HepG2 (cell line): ENCODE data around the gene SLC25A18. TPM values are rescaled to one million over a fixed set of nuclear protein-coding genes. Genes with fewer than 3 reads are reported as not detected.

Experiments used
- BRCA1 ChIP-seq: sonication (generic); formaldehyde crosslinking; IDR thresholded peaks from 2 replicates; pipeline ENCODE4 v1.4.0; 2020; ENCODE audit warnings: missing genetic modification reagents
- CHD4 ChIP-seq: fragments of 200-600 bp; sonication (generic); IDR thresholded peaks from 2 replicates; pipeline ENCODE4 v1.7.0; 2017; ENCODE audit warnings: mild to moderate bottlenecking, low read length, borderline replicate concordance
- FOXM1 ChIP-seq: sonication (generic); formaldehyde crosslinking; IDR thresholded peaks from 2 replicates; pipeline ENCODE4 v1.5.0; 2020; ENCODE audit warnings: missing genetic modification reagents
- NFIB ChIP-seq: sonication (generic); formaldehyde crosslinking; IDR thresholded peaks from 2 replicates; pipeline ENCODE4 v1.9.0; 2021; ENCODE audit warnings: missing genetic modification reagents, mild to moderate bottlenecking, borderline replicate concordance
- POLR2AphosphoS5 ChIP-seq: IDR thresholded peaks from 2 replicates; pipeline ENCODE4 v1.6.1; 2012; ENCODE audit warnings: low read depth, low read length
- PTBP1 ChIP-seq: fragments of 200-400 bp; formaldehyde crosslinking; IDR thresholded peaks from 2 replicates; pipeline ENCODE4 v1.6.1; 2018; ENCODE audit warnings: low read length, low read depth; ENCODE audit not compliant: poor library complexity, severe bottlenecking
- RELA ChIP-seq: sonication (generic); formaldehyde crosslinking; IDR thresholded peaks from 2 replicates; pipeline ENCODE4 v1.4.0; 2020; ENCODE audit warnings: missing genetic modification reagents
- SRSF9 ChIP-seq: fragments of 200-400 bp; formaldehyde crosslinking; IDR thresholded peaks from 2 replicates; pipeline ENCODE4 v1.6.1; 2018; ENCODE audit warnings: borderline replicate concordance, mild to moderate bottlenecking, low read depth, low read length; ENCODE audit not compliant: insufficient read depth, poor library complexity, severe bottlenecking
- TBX3 ChIP-seq: fragments of 450-650 bp; IDR thresholded peaks from 2 replicates; pipeline ENCODE4 v1.6.1; 2017; ENCODE audit warnings: antibody characterized with exemption, mild to moderate bottlenecking, inconsistent platforms, borderline replicate concordance
- ZFAT ChIP-seq: sonication (generic); formaldehyde crosslinking; conservative IDR thresholded peaks from 2 replicates; pipeline ENCODE4 v1.8.1; 2023; ENCODE audit warnings: missing genetic modification reagents, inconsistent platforms
- ZFP36 ChIP-seq: fragments of 150-350 bp; IDR thresholded peaks from 2 replicates; pipeline ENCODE4 v1.6.1; 2018; ENCODE audit warnings: borderline replicate concordance, low read length, low read depth; ENCODE audit not compliant: partially characterized antibody
- ZNF17 ChIP-seq: sonication (generic); formaldehyde crosslinking; IDR thresholded peaks from 2 replicates; pipeline ENCODE4 v1.5.0; 2020; ENCODE audit warnings: mild to moderate bottlenecking, missing genetic modification reagents
- ZNF263 ChIP-seq: sonication (generic); formaldehyde crosslinking; IDR thresholded peaks from 2 replicates; pipeline ENCODE4 v1.4.0; 2020; ENCODE audit warnings: missing genetic modification reagents
- ZNF292 ChIP-seq: sonication (generic); formaldehyde crosslinking; IDR thresholded peaks from 2 replicates; pipeline ENCODE4 v1.8.1; 2022; ENCODE audit warnings: mild to moderate bottlenecking, low read depth, missing genetic modification reagents, borderline replicate concordance
- ZNF563 ChIP-seq: sonication (generic); formaldehyde crosslinking; IDR thresholded peaks from 2 replicates; pipeline ENCODE4 v1.8.0; 2022; ENCODE audit warnings: mild to moderate bottlenecking, moderate library complexity, missing genetic modification reagents
- ZNF761 ChIP-seq: sonication (generic); formaldehyde crosslinking; conservative IDR thresholded peaks from 2 replicates; pipeline ENCODE4 v1.4.0; 2020; ENCODE audit warnings: mild to moderate bottlenecking, missing genetic modification reagents
- polyA plus RNA-seq, 8 experiments: library from polyadenylated mRNA; depleted of rRNA in 3 of 8; stranded (reverse) in 7 of 8; unstranded in 1 of 8; fragments of >200 nt; fragmentation: Illumina TruSeq in 4 of 8; extraction: Trizol in 4 of 8; gene quantifications; 2 replicates each; pipeline versions ENCODE4 v1.2.1 to v1.2.3, GENCODE V29; 2011 to 2016; ENCODE audit warnings: low read depth in 4 of 8, missing spikeins in 1 of 8, mixed read lengths in 1 of 8; ENCODE audit not compliant: insufficient read depth in 1 of 8
- total RNA-seq, 5 experiments: library from RNA; depleted of rRNA; stranded (reverse); fragments of >200 nt; fragmentation: Illumina TruSeq; extraction: Trizol; gene quantifications; 2 replicates each; pipeline ENCODE4 v1.2.3, GENCODE V29; 2016; ENCODE audit warnings: low read depth in 1 of 5
- TF ChIP-seq, protein P1 (sequence below): sonication (generic); formaldehyde crosslinking; IDR thresholded peaks from 2 replicates; pipeline ENCODE4 v1.4.0; 2020; ENCODE audit warnings: missing genetic modification reagents
- TF ChIP-seq, protein P2 (sequence below): sonication (generic); formaldehyde crosslinking; IDR thresholded peaks from 2 replicates; pipeline ENCODE4 v1.5.0; 2020; ENCODE audit warnings: mild to moderate bottlenecking, missing genetic modification reagents
- TF ChIP-seq, protein P3 (sequence below): IDR thresholded peaks from 2 replicates; pipeline ENCODE4 v1.6.1; 2012; ENCODE audit warnings: low read length, improper control_type of control experiment
- TF ChIP-seq, protein P4 (sequence below): IDR thresholded peaks from 2 replicates; pipeline ENCODE4 v1.6.1; 2016; ENCODE audit warnings: low read depth, borderline replicate concordance
- TF ChIP-seq, protein P5 (sequence below): sonication (generic); formaldehyde crosslinking; IDR thresholded peaks from 2 replicates; pipeline ENCODE4 v1.8.1; 2023; ENCODE audit warnings: missing genetic modification reagents, inconsistent platforms, borderline replicate concordance

The SLC25A18 gene
- total and polyA plus RNA-seq, 2 of the 13 experiments (the other 11 are each of a cell fraction or from before 2014, with no cell fraction given) = 0.28 to 0.75 TPM

DNA sequence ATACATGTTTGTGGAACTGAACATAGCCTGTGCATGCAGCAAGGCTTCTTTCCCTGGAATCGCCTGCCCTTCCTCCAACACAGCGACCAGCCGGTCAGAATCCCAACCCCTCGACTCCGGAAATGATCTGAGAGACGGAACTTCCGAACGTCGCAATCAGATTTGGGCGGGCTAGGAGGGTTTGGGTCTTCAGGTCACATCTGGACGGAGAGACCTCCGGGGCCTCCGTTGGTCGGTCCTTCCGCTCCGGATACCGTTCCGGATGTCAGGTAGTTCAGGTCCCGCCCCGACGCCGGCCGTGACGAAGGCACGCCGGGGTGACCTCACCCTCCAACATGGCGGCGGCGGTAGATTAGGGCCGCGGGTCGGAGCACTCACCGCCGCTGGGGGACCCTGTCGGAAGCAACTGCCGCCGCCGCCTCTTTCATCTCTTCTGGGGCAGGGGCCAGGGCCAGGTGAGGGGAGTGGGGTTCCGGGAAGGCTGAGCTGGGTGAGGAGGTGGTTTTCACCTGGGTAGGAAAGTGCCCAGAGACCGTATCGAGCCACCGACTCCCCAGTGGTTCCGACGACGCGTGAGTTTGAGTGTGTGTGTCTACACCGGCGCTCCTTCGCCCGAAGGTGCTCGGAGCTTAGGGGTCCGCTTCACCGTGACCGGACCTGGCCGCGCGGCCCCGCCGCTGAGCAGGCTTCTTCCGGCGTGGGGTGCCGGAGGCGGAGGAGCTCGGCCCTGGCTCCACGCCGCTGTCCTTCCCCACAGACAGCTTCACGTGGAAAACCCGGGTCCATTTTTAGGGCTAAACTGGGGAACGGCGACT lies 75.3 kb downstream of the SLC25A18 start, which contains the start of gene BCL2L13 (continued):
- no peak for TF ChIP-seq NFIB
- TF ChIP-seq RELA (CRISPR knock-in tag) = no peak; the same call in 1 of the 2 replicates
- TF ChIP-seq POLR2AphosphoS5 = peak; percentile 96
- no peak for TF ChIP-seq ZNF292
- no peak for TF ChIP-seq CHD4
- TF ChIP-seq, protein P1, sequence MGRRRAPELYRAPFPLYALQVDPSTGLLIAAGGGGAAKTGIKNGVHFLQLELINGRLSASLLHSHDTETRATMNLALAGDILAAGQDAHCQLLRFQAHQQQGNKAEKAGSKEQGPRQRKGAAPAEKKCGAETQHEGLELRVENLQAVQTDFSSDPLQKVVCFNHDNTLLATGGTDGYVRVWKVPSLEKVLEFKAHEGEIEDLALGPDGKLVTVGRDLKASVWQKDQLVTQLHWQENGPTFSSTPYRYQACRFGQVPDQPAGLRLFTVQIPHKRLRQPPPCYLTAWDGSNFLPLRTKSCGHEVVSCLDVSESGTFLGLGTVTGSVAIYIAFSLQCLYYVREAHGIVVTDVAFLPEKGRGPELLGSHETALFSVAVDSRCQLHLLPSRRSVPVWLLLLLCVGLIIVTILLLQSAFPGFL (CRISPR knock-in tag) = no peak
- TF ChIP-seq SRSF9 = no peak
- no peak for TF ChIP-seq TBX3
- TF ChIP-seq BRCA1 (CRISPR knock-in tag) = 0 out of 2 replicates have a peak, but pooled peaks have one; percentile 70
- TF ChIP-seq ZNF263 (CRISPR knock-in tag) = peak; percentile 76
- TF ChIP-seq ZFAT (CRISPR knock-in tag) = no peak
- TF ChIP-seq, protein P2, sequence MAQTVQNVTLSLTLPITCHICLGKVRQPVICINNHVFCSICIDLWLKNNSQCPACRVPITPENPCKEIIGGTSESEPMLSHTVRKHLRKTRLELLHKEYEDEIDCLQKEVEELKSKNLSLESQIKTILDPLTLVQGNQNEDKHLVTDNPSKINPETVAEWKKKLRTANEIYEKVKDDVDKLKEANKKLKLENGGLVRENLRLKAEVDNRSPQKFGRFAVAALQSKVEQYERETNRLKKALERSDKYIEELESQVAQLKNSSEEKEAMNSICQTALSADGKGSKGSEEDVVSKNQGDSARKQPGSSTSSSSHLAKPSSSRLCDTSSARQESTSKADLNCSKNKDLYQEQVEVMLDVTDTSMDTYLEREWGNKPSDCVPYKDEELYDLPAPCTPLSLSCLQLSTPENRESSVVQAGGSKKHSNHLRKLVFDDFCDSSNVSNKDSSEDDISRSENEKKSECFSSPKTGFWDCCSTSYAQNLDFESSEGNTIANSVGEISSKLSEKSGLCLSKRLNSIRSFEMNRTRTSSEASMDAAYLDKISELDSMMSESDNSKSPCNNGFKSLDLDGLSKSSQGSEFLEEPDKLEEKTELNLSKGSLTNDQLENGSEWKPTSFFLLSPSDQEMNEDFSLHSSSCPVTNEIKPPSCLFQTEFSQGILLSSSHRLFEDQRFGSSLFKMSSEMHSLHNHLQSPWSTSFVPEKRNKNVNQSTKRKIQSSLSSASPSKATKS (CRISPR knock-in tag) = no peak
- TF ChIP-seq PTBP1 = no peak
- TF ChIP-seq, protein P3, sequence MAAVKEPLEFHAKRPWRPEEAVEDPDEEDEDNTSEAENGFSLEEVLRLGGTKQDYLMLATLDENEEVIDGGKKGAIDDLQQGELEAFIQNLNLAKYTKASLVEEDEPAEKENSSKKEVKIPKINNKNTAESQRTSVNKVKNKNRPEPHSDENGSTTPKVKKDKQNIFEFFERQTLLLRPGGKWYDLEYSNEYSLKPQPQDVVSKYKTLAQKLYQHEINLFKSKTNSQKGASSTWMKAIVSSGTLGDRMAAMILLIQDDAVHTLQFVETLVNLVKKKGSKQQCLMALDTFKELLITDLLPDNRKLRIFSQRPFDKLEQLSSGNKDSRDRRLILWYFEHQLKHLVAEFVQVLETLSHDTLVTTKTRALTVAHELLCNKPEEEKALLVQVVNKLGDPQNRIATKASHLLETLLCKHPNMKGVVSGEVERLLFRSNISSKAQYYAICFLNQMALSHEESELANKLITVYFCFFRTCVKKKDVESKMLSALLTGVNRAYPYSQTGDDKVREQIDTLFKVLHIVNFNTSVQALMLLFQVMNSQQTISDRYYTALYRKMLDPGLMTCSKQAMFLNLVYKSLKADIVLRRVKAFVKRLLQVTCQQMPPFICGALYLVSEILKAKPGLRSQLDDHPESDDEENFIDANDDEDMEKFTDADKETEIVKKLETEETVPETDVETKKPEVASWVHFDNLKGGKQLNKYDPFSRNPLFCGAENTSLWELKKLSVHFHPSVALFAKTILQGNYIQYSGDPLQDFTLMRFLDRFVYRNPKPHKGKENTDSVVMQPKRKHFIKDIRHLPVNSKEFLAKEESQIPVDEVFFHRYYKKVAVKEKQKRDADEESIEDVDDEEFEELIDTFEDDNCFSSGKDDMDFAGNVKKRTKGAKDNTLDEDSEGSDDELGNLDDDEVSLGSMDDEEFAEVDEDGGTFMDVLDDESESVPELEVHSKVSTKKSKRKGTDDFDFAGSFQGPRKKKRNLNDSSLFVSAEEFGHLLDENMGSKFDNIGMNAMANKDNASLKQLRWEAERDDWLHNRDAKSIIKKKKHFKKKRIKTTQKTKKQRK = no peak
- TF ChIP-seq, protein P4, sequence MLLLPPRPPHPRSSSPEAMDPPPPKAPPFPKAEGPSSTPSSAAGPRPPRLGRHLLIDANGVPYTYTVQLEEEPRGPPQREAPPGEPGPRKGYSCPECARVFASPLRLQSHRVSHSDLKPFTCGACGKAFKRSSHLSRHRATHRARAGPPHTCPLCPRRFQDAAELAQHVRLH (CRISPR knock-in tag) = no peak; the same call in 1 of the 2 replicates
- TF ChIP-seq ZNF563 (CRISPR knock-in tag) = no peak
- no peak for TF ChIP-seq ZFP36
- TF ChIP-seq, protein P5, sequence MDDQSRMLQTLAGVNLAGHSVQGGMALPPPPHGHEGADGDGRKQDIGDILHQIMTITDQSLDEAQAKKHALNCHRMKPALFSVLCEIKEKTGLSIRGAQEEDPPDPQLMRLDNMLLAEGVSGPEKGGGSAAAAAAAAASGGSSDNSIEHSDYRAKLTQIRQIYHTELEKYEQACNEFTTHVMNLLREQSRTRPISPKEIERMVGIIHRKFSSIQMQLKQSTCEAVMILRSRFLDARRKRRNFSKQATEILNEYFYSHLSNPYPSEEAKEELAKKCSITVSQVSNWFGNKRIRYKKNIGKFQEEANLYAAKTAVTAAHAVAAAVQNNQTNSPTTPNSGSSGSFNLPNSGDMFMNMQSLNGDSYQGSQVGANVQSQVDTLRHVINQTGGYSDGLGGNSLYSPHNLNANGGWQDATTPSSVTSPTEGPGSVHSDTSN (CRISPR knock-in tag) = no peak
- TF ChIP-seq ZNF761 = 0 out of 2 replicates have a peak, but pooled peaks have one; percentile 64
- TF ChIP-seq FOXM1 = no peak
- no peak for TF ChIP-seq ZNF17 (CRISPR knock-in tag)
